ENCODE measurements around the gene PNISR.

GRCh38 chr6:99407076-99407475 lies 18.0 kb downstream of the PNISR start:
- no peak for TF ChIP-seq EZH2 (IDR thresholded peaks at IDR 0.05; ENCODE audit: borderline replicate concordance, low read length)
- TF ChIP-seq, protein P1, sequence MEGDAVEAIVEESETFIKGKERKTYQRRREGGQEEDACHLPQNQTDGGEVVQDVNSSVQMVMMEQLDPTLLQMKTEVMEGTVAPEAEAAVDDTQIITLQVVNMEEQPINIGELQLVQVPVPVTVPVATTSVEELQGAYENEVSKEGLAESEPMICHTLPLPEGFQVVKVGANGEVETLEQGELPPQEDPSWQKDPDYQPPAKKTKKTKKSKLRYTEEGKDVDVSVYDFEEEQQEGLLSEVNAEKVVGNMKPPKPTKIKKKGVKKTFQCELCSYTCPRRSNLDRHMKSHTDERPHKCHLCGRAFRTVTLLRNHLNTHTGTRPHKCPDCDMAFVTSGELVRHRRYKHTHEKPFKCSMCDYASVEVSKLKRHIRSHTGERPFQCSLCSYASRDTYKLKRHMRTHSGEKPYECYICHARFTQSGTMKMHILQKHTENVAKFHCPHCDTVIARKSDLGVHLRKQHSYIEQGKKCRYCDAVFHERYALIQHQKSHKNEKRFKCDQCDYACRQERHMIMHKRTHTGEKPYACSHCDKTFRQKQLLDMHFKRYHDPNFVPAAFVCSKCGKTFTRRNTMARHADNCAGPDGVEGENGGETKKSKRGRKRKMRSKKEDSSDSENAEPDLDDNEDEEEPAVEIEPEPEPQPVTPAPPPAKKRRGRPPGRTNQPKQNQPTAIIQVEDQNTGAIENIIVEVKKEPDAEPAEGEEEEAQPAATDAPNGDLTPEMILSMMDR (IDR thresholded peaks at IDR 0.05; ENCODE audit: low read length) = no peak

Data from OCI-LY1 (cell line).